Eye (tissue), 1 donor: ENCODE measurements around the gene AUTS2.
"Not testable (repeated sequence)": the region's sequence is repeated elsewhere in the genome, so short reads cannot be mapped to it uniquely, and the experiment has no call there.

Experiments used
- DNase-seq: peaks from one replicate; pipeline ENCODE4 v3.0.0-alpha.2; 2015

The AUTS2 gene

DNA sequence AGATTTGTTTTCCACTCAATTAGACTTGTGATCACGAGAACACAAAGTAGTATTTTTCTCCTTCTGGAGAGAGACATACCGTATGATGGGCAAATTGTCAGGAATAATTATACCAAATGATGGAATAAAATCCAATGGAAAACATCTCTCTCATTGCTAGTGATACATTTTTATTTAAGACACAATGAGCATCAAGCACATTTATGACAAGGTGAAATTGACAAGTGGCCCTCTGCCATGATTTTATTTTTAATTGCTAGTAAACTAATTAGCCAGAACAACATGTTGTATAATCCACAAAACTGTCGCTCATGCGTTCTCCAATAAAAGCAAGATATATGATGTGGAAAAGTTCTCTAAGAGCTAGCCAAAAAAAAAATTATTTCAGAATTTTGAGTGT, 620.8 kb downstream of the AUTS2 start:
- no peak for DNase-seq

GRCh38 chr7:70229242-70229641, 631.0 kb downstream of the AUTS2 start:
- DNase-seq: no peak

GRCh38 chr7:70230761-70231160, 632.5 kb downstream of the AUTS2 start:
- no peak for DNase-seq

DNA sequence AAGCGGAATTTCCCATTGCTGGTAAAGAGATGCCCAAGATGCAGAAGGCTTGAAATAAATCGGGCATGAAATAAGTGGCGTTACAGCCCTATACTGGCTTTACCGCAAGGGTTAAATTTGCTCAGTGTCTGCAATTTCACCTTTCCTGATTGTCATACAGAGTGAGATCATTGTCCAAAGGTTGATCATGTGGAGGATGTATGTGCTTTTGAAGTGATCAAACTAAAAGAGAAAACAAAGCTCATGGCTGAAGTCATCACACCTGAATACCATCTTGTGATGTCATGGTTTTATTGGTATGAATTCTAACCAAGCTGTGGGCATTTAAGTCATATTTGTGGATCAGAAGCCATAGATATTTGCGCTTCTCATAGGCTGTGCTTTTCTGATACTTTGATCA, 635.5 kb downstream of the AUTS2 start:
- no peak for DNase-seq

DNA sequence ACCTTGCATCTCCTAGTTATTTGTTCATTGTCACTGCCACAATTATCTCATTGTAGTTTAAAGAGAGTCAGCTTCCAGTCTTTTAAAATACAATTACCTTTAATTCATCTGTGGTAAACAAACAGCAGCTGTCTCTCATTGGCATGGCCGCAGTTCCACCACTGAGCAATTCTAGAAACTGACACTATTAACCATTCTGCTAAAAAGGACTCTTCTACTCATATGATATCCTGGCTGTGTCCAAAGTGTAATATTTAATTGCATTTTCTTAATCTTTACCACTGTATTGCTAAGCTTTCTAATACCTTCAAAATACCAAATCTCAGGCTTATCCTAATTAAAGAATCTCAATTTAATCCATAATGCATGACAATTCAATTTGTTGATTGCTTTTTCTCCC, 639.0 kb downstream of the AUTS2 start:
- DNase-seq: no peak

- DNase-seq: peak; percentile 51
Observed at GRCh38 chr7:70237831-70238575, 639.7 kb downstream of the AUTS2 start.

- no peak for DNase-seq
Observed at GRCh38 chr7:70239918-70240317, 641.6 kb downstream of the AUTS2 start.

DNA sequence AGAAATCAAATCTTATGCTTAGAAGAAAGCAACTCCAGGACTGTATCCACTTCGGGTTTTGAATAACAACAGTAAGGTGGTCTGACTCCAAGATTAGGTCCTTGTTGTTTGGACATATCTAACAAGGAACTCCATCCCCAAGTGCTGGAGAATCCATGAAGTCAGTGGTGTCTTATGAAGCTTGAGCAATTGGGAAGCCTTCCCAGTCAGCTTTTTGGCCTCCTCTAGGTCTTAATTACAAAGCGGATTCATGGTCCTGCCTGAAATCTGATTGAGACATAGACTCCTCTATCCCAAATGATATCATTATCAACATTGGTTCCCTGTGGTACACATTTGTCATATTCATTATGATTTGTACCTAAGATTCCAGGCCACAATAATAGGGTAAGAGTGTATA, 642.6 kb downstream of the AUTS2 start:
- no peak for DNase-seq

- DNase-seq: no peak
Observed at GRCh38 chr7:70241536-70242175, 643.4 kb downstream of the AUTS2 start.

DNA sequence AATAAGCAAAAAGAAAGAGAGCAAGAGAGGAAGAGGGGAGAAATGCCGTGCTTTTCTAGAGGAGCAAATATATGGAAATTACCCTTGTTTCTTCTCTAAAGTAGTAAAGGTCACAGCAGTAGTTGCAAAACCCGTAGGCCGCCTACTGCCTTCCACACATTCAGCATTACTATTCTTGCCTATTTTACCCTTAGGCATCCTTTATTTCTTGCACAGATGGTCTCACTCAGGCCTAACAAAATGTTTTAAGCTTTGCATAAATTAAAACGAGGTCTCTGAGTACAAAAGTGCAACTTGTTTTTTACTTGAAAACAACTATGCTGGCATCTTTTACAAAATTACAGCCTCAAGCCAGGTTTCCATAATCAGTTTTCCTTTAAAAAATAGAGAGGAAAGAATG, 644.6 kb downstream of the AUTS2 start:
- no peak for DNase-seq

DNA sequence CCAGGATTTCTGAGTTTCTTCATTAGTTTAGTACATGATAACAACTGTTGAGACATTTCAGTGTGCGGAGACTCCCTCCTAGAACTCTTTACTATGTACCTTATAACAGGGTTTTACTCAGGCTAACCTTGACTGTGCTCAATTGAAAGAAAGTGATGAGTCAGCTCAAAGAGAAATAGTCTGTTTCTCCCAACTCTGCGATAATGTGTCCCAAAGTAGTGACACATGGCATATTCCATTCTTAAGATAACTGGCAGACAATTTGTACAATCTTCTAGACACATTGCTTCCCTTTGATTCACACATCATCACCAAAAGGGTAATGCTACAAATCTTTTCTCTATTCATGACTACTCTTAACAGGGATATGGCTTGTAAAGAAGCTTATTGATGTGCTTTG, 645.2 kb downstream of the AUTS2 start:
- no peak for DNase-seq

- DNase-seq: peak; percentile 22
Observed at GRCh38 chr7:70257921-70258320, 659.6 kb downstream of the AUTS2 start.

DNA sequence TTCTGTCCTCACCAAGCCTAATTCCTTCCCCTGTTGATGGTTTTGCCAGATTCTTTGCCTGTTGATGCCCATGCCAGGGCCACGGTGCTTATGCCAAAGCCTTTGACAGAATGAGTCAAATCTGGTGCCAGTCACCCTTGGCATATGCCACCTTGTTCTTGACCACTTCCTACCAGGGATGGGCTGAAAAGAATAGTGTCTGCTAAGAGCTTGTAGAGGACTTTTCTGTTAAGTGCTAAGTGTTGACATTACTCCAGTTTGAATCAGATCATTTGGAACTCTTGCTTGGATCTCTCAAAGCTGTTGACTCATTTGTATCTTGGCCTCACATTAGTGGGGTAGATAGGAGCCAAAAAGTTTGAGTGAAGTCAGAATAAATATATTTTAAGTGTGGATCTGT, 661.2 kb downstream of the AUTS2 start:
- DNase-seq: no peak

DNA sequence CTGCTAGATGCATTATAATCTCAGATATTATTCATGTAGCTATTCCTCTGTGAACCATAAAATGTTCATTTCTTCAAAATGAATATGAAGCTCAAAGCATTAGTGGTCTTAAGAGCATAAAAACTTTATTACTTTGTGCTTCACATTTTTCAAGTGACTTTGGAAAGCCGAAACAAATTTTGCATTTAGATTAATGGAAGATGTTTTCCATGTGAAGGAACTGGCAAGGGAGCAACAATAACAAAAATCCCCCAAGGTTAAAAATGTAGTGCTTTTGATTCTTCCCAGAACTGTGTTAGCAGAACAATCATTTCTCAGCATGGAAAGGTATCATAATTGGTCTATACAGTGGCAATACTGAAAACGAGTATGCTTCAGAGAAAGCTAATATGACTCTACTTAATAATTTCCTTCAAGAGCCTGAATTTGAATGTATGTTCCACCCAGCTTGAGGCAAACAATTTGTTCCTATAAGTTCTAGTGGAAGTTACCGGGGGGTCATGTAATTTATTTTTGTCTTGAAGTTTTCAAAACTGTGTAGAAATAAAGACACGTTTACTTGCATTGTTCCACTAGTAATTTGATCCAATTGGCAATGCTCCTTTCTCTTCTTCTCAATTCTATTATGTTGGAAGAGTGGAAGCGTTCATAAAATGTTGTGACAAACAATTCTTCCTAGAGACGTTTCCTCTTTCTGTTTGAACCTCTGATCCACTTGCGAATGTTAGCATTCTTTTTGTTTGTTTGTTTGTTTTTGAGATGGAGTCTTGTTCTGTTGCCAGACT, 665.4 kb downstream of the AUTS2 start:
- peak; percentile 24 for DNase-seq

- no peak for DNase-seq
Observed at GRCh38 chr7:70266186-70266585, 667.9 kb downstream of the AUTS2 start.

DNA sequence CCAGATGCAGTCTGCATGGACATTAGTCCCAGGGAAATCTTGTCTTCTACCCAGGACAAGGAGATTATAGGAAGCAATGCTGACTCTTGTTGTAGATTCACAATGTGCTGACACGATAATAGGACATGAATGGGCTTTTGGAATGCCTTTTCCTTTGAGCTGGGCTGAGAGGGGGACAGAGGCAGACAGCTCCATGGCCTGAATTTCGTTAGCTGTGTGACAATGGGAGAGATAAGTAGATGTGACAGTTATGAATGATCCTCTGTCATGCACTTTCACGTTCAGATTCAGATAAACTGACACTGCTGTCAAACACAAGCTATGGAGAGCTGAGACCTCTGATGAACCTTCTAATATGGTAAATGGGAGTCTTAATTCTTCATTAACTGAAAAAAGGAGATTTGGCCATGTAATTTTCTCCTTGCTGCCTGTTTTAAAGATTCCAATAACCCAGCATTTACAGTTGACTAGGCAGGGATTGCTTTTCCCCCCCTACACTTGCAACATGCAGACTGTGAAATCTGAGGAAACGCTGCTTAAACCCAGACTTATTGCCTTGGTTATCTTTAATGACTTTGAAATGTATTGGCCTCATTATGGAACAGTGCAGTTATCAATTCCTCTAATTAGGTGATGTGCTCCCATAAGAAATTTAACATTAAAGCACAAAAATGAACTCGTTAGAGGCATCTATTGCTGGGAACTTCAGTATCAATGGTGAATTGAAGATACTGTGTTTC, 669.3 kb downstream of the AUTS2 start:
- DNase-seq: peak; percentile 89

DNA sequence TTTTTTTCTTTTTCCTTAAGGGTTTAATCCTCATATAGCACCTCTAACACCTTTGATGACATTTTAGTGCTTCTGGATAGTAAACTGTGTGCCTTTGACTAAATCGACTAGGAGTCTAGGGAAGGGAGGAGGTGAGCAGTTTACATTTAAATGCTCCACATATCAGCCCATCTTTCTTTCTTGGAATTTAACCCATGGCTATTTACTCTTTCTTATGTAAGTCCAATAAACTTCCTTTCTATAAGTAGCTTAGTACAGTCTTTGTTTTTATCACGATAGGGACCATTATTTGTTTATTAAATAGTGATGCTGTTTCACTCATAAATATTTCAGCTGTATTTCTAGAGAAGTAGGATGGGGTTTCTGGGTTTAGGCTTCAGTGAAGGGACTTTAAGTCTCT, 669.9 kb downstream of the AUTS2 start:
- DNase-seq: no peak

DNA sequence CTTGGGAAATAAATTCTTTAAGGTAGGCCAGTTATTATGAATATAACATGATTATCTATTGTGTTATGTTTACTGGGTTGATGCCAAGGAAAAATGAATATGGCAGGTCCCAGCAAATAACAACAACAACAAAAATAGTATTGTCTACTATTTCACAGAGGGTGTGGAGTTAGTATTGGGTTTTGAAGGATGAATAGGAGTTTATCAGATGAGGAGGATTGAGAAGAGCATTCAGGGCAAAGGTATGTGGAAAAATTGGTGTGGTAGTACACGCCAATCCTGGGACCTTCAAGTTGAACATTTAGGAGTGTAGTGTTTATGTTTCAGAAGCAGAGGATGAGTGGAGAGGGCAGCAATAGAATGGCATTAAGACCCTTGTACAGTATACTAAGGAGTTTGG, 671.9 kb downstream of the AUTS2 start:
- no peak for DNase-seq

GRCh38 chr7:70271617-70272081, 673.4 kb downstream of the AUTS2 start:
- DNase-seq: no peak

DNA sequence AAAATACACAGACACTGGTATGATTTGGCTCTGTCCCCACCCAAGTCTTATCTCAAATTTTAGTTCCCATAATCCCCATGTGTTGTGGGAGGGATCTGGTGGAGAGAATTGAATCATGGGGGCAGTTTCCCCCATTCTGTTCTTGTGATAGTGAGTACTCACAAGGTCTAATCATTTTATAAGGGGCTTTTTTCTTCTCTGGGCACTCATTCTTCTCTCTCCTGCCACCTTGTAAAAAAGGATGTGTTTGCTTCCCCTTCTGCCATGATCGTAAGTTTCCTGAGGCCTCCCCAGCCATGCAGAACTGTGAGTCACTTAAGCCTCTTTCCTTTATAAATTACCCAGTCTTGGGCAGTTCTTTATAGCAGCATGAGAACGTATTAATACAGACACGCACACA, 677.3 kb downstream of the AUTS2 start:
- not testable (repeated sequence) for DNase-seq

GRCh38 chr7:70285187-70285586, 686.9 kb downstream of the AUTS2 start:
- DNase-seq: no peak

GRCh38 chr7:70285854-70286253, 687.6 kb downstream of the AUTS2 start:
- no peak for DNase-seq
